ENCODE results near the gene CFAP99. TPM values are rescaled to one million over a fixed set of nuclear protein-coding genes. Genes with fewer than 3 reads are reported as not detected.
"Not testable (repeated sequence)": the region's sequence is repeated elsewhere in the genome, so short reads cannot be mapped to it uniquely, and the experiment has no call there.

CFAP99 gene
- total and polyA plus RNA-seq, 8 donors: 0.05 to 1.4 (median 0.62) TPM; not detected in 3

DNA sequence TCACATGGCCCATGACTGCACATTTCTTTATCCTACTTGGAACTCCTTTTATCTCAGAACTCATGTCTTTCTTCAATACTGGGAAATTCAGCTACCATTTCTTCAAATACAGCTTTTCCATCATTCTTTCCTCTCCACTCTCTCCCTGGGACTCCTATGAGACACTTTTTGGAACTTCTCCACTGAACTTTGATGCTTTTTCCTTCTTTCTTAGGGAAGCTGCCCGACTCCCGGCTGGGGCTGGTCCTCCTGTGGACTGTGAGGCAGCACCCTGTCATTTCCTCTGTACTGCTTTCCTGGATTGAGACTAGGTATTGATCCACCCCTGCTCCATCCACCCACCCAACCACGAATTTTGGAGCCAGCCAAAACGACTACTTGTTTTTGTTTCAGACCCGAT is 40.4 kb upstream of the CFAP99 start:
- Histone ChIP-seq H3K9me3 (no peaks in the 10 kb centered on the region), H3K27ac (no peak overlapping the region), H3K27me3 (no peaks in the 10 kb centered on the region), H3K4me3 (no peak overlapping the region), H3K36me3 (no peaks in the 10 kb centered on the region), H3K4me1 (no peaks in the 10 kb centered on the region)
- WGBS, 5 donors: 73 to 81% (median 78%) methylated on average over 5 of the region's 5 CpGs
- intact Hi-C loops (cut with DNase I; ENCODE audit: low total_unique reads): no loop called here
- no peak for DNase-seq
- no peak for TF ChIP-seq POLR2A (IDR thresholded peaks at IDR 0.05)
- no peak for TF ChIP-seq EP300 (IDR thresholded peaks at IDR 0.05)
- TF ChIP-seq, protein P1, sequence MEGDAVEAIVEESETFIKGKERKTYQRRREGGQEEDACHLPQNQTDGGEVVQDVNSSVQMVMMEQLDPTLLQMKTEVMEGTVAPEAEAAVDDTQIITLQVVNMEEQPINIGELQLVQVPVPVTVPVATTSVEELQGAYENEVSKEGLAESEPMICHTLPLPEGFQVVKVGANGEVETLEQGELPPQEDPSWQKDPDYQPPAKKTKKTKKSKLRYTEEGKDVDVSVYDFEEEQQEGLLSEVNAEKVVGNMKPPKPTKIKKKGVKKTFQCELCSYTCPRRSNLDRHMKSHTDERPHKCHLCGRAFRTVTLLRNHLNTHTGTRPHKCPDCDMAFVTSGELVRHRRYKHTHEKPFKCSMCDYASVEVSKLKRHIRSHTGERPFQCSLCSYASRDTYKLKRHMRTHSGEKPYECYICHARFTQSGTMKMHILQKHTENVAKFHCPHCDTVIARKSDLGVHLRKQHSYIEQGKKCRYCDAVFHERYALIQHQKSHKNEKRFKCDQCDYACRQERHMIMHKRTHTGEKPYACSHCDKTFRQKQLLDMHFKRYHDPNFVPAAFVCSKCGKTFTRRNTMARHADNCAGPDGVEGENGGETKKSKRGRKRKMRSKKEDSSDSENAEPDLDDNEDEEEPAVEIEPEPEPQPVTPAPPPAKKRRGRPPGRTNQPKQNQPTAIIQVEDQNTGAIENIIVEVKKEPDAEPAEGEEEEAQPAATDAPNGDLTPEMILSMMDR (IDR thresholded peaks at IDR 0.05): no peak
- no peak for TF ChIP-seq POLR2AphosphoS5 (IDR thresholded peaks at IDR 0.05)

DNA sequence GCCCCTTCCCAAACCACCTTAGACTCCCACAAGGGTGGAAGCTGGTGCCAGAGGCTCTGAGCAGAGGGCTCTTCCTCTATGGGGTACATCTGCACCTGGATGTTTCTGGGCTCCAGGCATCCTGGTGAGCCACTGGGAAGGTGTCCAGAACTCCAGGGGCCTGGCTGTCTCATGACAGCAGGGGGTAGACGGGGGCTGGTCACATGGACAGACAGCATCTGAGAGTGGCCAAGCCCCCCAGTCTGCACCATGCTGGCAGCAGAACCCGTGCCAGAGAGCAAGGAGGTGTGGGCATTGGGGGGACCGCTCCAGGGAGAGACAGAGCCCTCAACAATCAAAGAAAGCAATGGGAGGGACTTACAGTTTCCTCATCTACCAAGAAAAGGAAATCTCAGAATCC is 39.9 kb upstream of the CFAP99 start:
- intact Hi-C loops (cut with DNase I; ENCODE audit: low total_unique reads): no loop called here

GRCh38 chr4:2380589-2380988 is 38.2 kb upstream of the CFAP99 start:
- 80 to 86% (median 84%) methylated on average over 6 of the region's 6 CpGs for WGBS, 5 donors
- H3K27me3 ChIP-seq; DNase-seq; H3K36me3 ChIP-seq; intact Hi-C loops (cut with DNase I; ENCODE audit: low total_unique reads); H3K4me3 ChIP-seq; H3K4me1 ChIP-seq; H3K9me3 ChIP-seq; H3K27ac ChIP-seq: not testable (repeated sequence)

More for the DNA sequence above, 39.9 kb upstream of the CFAP99 start:
- no peaks in the 10 kb centered on the region for H3K27me3 ChIP-seq
- no peaks in the 10 kb centered on the region for H3K4me1 ChIP-seq
- H3K36me3 ChIP-seq: no peaks in the 10 kb centered on the region
- DNase-seq: no peak
- no peak overlapping the region for H3K27ac ChIP-seq
- no peak overlapping the region for H3K4me3 ChIP-seq
- no peaks in the 10 kb centered on the region for H3K9me3 ChIP-seq
- 68 to 100% (median 71%) methylated on average over 1 to 3 of the region's 3 CpGs for WGBS, 5 donors
- TF ChIP-seq POLR2AphosphoS5 (IDR thresholded peaks at IDR 0.05): no peak
- TF ChIP-seq, protein P1 (IDR thresholded peaks at IDR 0.05): no peak
- TF ChIP-seq POLR2A (IDR thresholded peaks at IDR 0.05): no peak
- TF ChIP-seq EP300 (IDR thresholded peaks at IDR 0.05): no peak

GRCh38 chr4:2382769-2383202 is 36.0 kb upstream of the CFAP99 start:
- H3K4me1 ChIP-seq, DNase-seq: not testable (repeated sequence)
- 80 to 90% (median 83%) methylated on average over 7 of the region's 7 CpGs for WGBS, 5 donors

DNA sequence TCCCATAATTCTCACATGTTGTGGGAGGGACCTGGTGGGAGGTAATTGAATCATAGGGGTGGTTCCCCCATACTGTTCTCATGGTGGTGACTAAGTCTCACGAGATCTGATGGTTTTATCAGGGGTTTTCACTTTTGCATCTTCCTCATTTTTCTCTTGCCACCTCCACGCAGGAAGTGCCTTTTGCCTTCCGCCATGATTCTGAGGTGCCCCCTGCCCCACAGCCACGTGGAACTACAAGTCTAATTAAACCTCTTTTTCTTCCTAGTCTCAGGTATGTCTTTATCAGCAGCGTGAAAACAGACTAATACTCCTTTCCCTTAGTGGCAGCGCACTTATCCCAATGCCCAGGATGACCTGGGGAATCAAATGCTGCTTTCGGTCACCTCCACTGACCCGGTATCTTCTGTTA is 35.5 kb upstream of the CFAP99 start:
- 79 to 88% (median 86%) methylated on average over 8 of the region's 8 CpGs for WGBS, 5 donors
- H3K4me3 ChIP-seq; intact Hi-C loops (cut with DNase I; ENCODE audit: low total_unique reads); H3K27me3 ChIP-seq; H3K4me1 ChIP-seq; DNase-seq; H3K27ac ChIP-seq; H3K9me3 ChIP-seq; H3K36me3 ChIP-seq: not testable (repeated sequence)

More at GRCh38 chr4:2382769-2383202, 36.0 kb upstream of the CFAP99 start:
- H3K27ac ChIP-seq; intact Hi-C loops (cut with DNase I; ENCODE audit: low total_unique reads); H3K27me3 ChIP-seq; H3K4me3 ChIP-seq; H3K36me3 ChIP-seq; H3K9me3 ChIP-seq: not testable (repeated sequence)

DNA sequence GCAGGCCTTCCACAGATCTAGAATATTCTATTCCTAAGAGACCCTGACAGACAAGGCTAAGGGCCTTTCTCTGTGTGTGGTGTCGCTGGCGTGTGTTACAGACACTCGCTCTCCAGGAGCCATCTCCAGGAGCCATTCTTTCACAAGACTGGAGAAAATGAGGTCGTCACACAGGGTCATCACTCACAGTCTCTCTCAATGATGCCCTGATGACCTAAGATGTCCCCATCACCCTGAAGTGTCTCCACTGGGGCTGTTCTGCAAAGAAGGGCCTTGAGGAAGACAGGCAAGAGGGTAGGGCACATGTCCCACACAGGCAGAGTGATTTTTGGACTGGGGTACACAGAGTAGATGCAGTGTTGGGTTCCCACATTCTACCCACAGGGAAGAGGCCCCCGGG is 35.0 kb upstream of the CFAP99 start:
- TF ChIP-seq POLR2A (IDR thresholded peaks at IDR 0.05) (no peak), POLR2AphosphoS5 (IDR thresholded peaks at IDR 0.05) (no peak), EP300 (IDR thresholded peaks at IDR 0.05) (no peak)
- TF ChIP-seq, protein P1 (IDR thresholded peaks at IDR 0.05): no peak
- H3K27ac ChIP-seq: no peak overlapping the region
- no peaks in the 10 kb centered on the region for H3K36me3 ChIP-seq
- H3K4me3 ChIP-seq: no peak overlapping the region
- no peaks in the 10 kb centered on the region for H3K27me3 ChIP-seq
- 88 to 95% (median 92%) methylated on average over 5 of the region's 5 CpGs for WGBS, 5 donors
- no peaks in the 10 kb centered on the region for H3K9me3 ChIP-seq
- intact Hi-C loops (cut with DNase I; ENCODE audit: low total_unique reads): no loop called here
- DNase-seq: no peak
- peaks cover 0 to under 1% (median 0%) of the 10 kb centered on the region in 4 donors for H3K4me1 ChIP-seq

Data from stomach (tissue), 9 donors.